ENCODE measurements around the gene CRABP1. TPM values are rescaled to one million over a fixed set of nuclear protein-coding genes. Genes with fewer than 3 reads are reported as not detected.

CRABP1 gene
- total RNA-seq, 1 donor from 2014 or later: not detected

DNA sequence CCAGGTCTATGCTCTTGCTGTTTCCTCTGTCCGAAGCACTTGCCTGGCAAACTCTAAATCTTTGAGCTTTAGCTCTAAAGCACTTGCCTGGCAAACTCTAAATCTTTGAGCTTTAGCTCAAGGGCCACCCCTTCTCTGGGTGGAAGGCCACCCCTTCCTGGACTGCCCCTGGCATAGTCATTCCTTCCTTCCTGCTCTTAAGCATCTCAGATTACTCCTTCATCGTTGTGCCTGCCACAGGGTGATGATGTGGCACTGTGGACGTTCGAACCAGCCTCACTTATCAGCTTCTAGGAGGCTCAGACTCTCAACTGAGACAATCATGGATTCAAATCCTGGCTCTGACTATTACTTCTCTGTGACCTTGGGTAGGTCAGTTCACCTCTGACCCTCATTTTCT lies 10.5 kb upstream of the CRABP1 start:
- DNase-seq: no peak
- Histone ChIP-seq H3K27ac (no peak overlapping the region), H3K27me3 (no peaks in the 10 kb centered on the region), H3K9me3 (no peaks in the 10 kb centered on the region), H3K4me1 (no peaks in the 10 kb centered on the region), H3K36me3 (no peaks in the 10 kb centered on the region), H3K4me3 (no peak overlapping the region)
- intact Hi-C loops (cut with DNase I): no loop called here
- TF ChIP-seq, protein P1, sequence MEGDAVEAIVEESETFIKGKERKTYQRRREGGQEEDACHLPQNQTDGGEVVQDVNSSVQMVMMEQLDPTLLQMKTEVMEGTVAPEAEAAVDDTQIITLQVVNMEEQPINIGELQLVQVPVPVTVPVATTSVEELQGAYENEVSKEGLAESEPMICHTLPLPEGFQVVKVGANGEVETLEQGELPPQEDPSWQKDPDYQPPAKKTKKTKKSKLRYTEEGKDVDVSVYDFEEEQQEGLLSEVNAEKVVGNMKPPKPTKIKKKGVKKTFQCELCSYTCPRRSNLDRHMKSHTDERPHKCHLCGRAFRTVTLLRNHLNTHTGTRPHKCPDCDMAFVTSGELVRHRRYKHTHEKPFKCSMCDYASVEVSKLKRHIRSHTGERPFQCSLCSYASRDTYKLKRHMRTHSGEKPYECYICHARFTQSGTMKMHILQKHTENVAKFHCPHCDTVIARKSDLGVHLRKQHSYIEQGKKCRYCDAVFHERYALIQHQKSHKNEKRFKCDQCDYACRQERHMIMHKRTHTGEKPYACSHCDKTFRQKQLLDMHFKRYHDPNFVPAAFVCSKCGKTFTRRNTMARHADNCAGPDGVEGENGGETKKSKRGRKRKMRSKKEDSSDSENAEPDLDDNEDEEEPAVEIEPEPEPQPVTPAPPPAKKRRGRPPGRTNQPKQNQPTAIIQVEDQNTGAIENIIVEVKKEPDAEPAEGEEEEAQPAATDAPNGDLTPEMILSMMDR (IDR thresholded peaks at IDR 0.05): no peak
- ATAC-seq: no peak

DNA sequence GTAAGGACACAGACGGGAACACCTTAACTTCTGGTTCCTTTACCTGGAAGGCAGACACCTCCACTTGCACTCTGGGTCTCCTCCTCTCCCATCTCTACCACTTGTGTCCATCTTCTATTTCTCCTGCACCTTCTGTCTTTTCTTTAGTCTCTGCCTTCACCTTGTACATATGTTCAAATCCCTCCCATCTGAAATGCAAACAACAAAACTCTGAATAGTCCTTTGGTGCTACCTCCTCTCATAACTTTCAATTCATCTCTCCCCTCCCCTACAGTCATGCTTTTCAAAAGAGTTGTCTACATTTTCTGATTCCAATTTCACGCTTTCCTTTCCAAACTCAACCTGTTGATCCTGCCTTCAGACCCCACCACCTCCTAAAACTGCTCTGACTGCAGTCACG lies 5.3 kb upstream of the CRABP1 start:
- no peaks in the 10 kb centered on the region for H3K9me3 ChIP-seq
- TF ChIP-seq, protein P1 (IDR thresholded peaks at IDR 0.05): no peak

DNA sequence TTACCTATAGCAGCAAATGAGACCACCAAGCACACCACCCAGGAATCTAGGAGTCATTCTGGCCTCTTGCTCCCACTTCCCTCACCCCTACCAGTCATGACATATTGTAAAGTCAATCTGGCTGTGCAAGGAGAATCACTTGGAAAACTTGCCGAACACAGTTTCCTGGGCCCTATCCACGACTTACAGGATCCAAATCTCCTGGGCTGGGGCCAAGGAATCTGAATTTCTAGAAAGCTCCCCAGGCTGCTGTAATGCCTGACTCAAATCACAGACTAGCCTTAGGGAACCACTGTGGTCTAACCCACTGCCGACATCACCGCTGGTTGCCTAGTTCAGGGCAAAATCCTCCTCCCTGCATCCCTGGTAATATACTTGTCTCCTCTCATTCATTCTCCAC lies 4.2 kb upstream of the CRABP1 start:
- Histone ChIP-seq H3K27me3 (peaks cover 50% of the 10 kb centered on the region), H3K4me1 (no peaks in the 10 kb centered on the region), H3K9me3 (no peaks in the 10 kb centered on the region), H3K4me3 (no peak overlapping the region), H3K36me3 (no peaks in the 10 kb centered on the region), H3K27ac (no peak overlapping the region)
- intact Hi-C loops (cut with DNase I): no loop called here
- DNase-seq (no peak), ATAC-seq (no peak)
- TF ChIP-seq, protein P1 (IDR thresholded peaks at IDR 0.05): no peak

More for the DNA sequence above, 5.3 kb upstream of the CRABP1 start:
- DNase-seq (no peak), ATAC-seq (no peak)
- no peaks in the 10 kb centered on the region for H3K36me3 ChIP-seq
- no peaks in the 10 kb centered on the region for H3K4me1 ChIP-seq
- intact Hi-C loops (cut with DNase I): no loop called here
- H3K27ac ChIP-seq: no peak overlapping the region
- no peak overlapping the region for H3K4me3 ChIP-seq
- H3K27me3 ChIP-seq: peaks cover 39% of the 10 kb centered on the region

DNA sequence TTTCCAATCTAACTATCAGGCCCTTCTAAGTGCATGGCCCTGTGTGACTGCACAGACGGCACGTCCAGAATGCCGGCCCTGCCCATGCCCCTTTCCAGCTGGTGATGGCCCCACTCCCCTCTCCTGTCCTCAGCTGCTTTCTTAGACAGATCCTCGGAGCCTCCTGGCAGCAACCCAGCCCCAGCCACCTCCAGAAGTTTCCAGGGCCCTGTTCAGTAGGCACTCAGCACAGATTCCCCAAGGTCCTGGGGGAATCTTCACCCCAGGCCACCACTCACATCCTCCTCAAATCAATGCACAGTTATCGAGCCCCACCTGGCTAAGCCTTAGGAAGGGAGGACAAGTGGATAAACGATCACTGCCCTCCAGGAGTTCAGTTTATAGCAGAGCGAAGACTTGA lies 1.4 kb upstream of the CRABP1 start:
- TF ChIP-seq, protein P1 (IDR thresholded peaks at IDR 0.05): no peak
- H3K27me3 ChIP-seq: peaks cover 69% of the 10 kb centered on the region
- H3K4me1 ChIP-seq: no peaks in the 10 kb centered on the region

DNA sequence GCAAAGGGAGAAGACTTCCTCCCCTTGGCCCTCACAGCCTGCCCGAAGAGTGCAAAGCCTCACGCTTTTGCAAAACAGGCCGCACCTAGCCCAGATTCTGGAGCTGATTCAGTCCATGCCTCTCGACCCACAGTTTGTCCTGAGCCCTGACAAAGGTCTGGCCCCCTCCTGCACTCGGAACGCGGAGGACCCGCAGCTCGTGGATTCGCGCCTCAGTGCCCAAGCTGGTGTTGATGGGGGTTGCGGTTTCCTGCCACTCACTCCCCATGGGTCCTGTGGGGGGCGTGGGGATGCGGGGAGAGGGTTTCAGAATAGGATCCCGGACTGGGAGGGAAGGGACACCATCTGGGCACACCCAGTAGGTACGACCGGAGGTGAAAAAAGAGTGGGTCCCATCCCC lies 594 bp upstream of the CRABP1 start:
- DNase-seq (no peak), ATAC-seq (no peak)
- H3K4me1 ChIP-seq: no peaks in the 10 kb centered on the region
- H3K4me3 ChIP-seq: no peak overlapping the region
- TF ChIP-seq, protein P1 (IDR thresholded peaks at IDR 0.05): no peak
- no peaks in the 10 kb centered on the region for H3K9me3 ChIP-seq
- H3K27me3 ChIP-seq: peaks cover 69% of the 10 kb centered on the region
- no peaks in the 10 kb centered on the region for H3K36me3 ChIP-seq
- no peak overlapping the region for H3K27ac ChIP-seq
- intact Hi-C loops (cut with DNase I): no loop called here

More for the DNA sequence above, 1.4 kb upstream of the CRABP1 start:
- Histone ChIP-seq H3K9me3 (no peaks in the 10 kb centered on the region), H3K4me3 (no peak overlapping the region), H3K36me3 (no peaks in the 10 kb centered on the region), H3K27ac (no peak overlapping the region)
- intact Hi-C loops (cut with DNase I): no loop called here
- ATAC-seq: no peak
- DNase-seq: no peak
